ENCODE data around the gene ADGRD1.

The ADGRD1 gene

DNA sequence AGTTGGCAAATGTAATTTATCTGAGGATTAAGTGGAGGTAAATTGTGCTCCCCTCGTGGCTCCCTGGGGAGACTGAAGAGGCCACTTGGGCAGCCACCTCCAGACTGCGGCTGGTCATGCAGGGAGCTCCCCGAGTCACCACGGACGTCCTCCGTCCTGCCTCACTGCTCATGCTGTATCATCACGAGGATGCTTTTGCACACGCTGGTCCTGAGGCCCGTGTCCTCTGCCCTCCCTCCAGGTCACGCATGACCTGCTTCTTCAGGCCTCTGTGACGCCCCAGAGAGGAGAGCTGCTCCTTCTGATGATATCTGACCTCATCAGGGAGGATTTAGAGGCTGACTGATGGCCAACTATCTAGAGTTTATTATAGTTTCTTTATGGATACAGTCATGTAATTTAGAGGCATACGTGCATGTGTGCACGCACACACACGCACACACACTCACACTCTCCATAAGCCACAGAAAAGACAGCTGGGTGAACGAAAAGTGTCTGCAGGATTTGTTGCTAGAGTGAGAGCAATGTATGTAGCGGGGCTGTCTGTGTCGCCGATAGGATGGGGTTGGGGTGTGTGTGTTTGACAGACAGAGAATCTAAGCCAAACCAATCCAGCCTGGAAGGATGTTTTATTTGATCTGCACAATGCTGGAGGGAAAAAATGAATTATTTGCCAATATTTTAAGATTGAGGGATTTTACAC, 160.0 kb downstream of the ADGRD1 start:
- no peak for ATAC-seq

DNA sequence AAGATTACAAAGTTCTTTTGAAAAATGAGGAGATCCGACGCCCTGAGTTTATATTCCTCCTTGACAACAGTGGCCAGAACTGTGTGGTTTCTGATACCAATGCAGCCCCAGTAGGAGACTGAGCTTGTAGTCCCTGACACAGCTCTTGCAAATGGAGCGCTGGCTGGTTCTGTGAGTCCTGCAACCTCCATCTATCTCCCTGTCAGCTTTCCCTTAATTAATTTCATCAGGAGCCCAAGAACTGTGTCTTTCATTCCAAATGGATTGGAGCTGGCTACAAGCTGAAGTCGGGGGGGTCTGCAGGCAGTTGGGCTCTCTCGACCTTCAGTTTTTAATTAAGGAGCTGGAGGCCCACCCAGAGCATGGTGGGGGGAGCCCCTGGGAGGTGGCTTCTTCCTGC, 160.6 kb downstream of the ADGRD1 start:
- no peak for ATAC-seq
- TF ChIP-seq ZFP30 (CRISPR knock-in tag; IDR thresholded peaks at IDR 0.05) (no peak), SNAI2 (CRISPR knock-in tag; IDR thresholded peaks at IDR 0.05) (no peak), OSR1 (CRISPR knock-in tag; IDR thresholded peaks at IDR 0.05) (no peak), TCF4 (CRISPR knock-in tag; IDR thresholded peaks at IDR 0.05; ENCODE audit: borderline replicate concordance) (no peak), GLIS3 (CRISPR knock-in tag; IDR thresholded peaks at IDR 0.05) (no peak), ZC3H10 (CRISPR knock-in tag; IDR thresholded peaks at IDR 0.05) (no peak), ZNF70 (CRISPR knock-in tag; IDR thresholded peaks at IDR 0.05) (no peak), RARB (CRISPR knock-in tag; IDR thresholded peaks at IDR 0.05) (no peak), ISL1 (CRISPR knock-in tag; IDR thresholded peaks at IDR 0.05) (no peak), ZFP3 (CRISPR knock-in tag; IDR thresholded peaks at IDR 0.05) (no peak), ESRRG (CRISPR knock-in tag; IDR thresholded peaks at IDR 0.05) (no peak), CSDC2 (CRISPR knock-in tag; IDR thresholded peaks at IDR 0.05) (no peak), ARNTL (CRISPR knock-in tag; IDR thresholded peaks at IDR 0.05; ENCODE audit: borderline replicate concordance, low read depth) (no peak)
- TF ChIP-seq, protein P1, sequence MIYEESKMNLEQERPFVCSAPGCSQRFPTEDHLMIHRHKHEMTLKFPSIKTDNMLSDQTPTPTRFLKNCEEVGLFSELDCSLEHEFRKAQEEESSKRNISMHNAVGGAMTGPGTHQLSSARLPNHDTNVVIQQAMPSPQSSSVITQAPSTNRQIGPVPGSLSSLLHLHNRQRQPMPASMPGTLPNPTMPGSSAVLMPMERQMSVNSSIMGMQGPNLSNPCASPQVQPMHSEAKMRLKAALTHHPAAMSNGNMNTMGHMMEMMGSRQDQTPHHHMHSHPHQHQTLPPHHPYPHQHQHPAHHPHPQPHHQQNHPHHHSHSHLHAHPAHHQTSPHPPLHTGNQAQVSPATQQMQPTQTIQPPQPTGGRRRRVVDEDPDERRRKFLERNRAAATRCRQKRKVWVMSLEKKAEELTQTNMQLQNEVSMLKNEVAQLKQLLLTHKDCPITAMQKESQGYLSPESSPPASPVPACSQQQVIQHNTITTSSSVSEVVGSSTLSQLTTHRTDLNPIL (CRISPR knock-in tag; IDR thresholded peaks at IDR 0.05; ENCODE audit: low read depth), result no peak
- TF ChIP-seq, protein P2, sequence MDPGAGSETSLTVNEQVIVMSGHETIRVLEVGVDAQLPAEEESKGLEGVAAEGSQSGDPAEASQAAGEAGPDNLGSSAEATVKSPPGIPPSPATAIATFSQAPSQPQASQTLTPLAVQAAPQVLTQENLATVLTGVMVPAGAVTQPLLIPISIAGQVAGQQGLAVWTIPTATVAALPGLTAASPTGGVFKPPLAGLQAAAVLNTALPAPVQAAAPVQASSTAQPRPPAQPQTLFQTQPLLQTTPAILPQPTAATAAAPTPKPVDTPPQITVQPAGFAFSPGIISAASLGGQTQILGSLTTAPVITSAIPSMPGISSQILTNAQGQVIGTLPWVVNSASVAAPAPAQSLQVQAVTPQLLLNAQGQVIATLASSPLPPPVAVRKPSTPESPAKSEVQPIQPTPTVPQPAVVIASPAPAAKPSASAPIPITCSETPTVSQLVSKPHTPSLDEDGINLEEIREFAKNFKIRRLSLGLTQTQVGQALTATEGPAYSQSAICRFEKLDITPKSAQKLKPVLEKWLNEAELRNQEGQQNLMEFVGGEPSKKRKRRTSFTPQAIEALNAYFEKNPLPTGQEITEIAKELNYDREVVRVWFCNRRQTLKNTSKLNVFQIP (CRISPR knock-in tag; IDR thresholded peaks at IDR 0.05; ENCODE audit: borderline replicate concordance, low read depth), result no peak
- TF ChIP-seq, protein P3, sequence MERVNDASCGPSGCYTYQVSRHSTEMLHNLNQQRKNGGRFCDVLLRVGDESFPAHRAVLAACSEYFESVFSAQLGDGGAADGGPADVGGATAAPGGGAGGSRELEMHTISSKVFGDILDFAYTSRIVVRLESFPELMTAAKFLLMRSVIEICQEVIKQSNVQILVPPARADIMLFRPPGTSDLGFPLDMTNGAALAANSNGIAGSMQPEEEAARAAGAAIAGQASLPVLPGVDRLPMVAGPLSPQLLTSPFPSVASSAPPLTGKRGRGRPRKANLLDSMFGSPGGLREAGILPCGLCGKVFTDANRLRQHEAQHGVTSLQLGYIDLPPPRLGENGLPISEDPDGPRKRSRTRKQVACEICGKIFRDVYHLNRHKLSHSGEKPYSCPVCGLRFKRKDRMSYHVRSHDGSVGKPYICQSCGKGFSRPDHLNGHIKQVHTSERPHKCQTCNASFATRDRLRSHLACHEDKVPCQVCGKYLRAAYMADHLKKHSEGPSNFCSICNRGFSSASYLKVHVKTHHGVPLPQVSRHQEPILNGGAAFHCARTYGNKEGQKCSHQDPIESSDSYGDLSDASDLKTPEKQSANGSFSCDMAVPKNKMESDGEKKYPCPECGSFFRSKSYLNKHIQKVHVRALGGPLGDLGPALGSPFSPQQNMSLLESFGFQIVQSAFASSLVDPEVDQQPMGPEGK (CRISPR knock-in tag; IDR thresholded peaks at IDR 0.05; ENCODE audit: borderline replicate concordance), result no peak

More for the DNA sequence above, 160.0 kb downstream of the ADGRD1 start:
- TF ChIP-seq TOX (CRISPR knock-in tag; IDR thresholded peaks at IDR 0.05; ENCODE audit: borderline replicate concordance) (no peak), SNAI2 (CRISPR knock-in tag; IDR thresholded peaks at IDR 0.05) (no peak), CSDC2 (CRISPR knock-in tag; IDR thresholded peaks at IDR 0.05) (no peak), ESRRG (CRISPR knock-in tag; IDR thresholded peaks at IDR 0.05) (no peak), ZFP30 (CRISPR knock-in tag; IDR thresholded peaks at IDR 0.05) (no peak), PPARA (CRISPR knock-in tag; IDR thresholded peaks at IDR 0.05; ENCODE audit: borderline replicate concordance) (no peak), TCF4 (CRISPR knock-in tag; IDR thresholded peaks at IDR 0.05; ENCODE audit: borderline replicate concordance) (no peak), ZNF70 (CRISPR knock-in tag; IDR thresholded peaks at IDR 0.05) (no peak), ZNF8 (CRISPR knock-in tag; IDR thresholded peaks at IDR 0.05) (no peak), ISL1 (CRISPR knock-in tag; IDR thresholded peaks at IDR 0.05) (no peak)
- TF ChIP-seq, protein P2 (CRISPR knock-in tag; IDR thresholded peaks at IDR 0.05; ENCODE audit: borderline replicate concordance, low read depth), result no peak
- TF ChIP-seq, protein P3 (CRISPR knock-in tag; IDR thresholded peaks at IDR 0.05; ENCODE audit: borderline replicate concordance), result no peak
- TF ChIP-seq, protein P1 (CRISPR knock-in tag; IDR thresholded peaks at IDR 0.05; ENCODE audit: low read depth), result no peak
